Astrocyte (in vitro differentiated cells and primary cell): ENCODE measurements around the gene SLC36A3.

Source experiments
- CTCF ChIP-seq: IDR thresholded peaks from 2 replicates; pipeline ENCODE4 v1.5.1; 2011; ENCODE audit warnings: low read depth, mild to moderate bottlenecking, inconsistent platforms, low read length, moderate library complexity; ENCODE audit not compliant: insufficient read depth
- EZH2 ChIP-seq: IDR thresholded peaks from 2 replicates; pipeline ENCODE4 v1.6.1; 2012; ENCODE audit warnings: mild to moderate bottlenecking, low read length, inconsistent platforms; ENCODE audit not compliant: insufficient read depth

GRCh38 chr5:151258816-151259215 lies 44.8 kb downstream of the SLC36A3 start:
- no peak for TF ChIP-seq CTCF
- no peak for TF ChIP-seq EZH2
